22Rv1 (cell line): ENCODE data around the gene DPY19L1.
"Not testable (repeated sequence)": the region's sequence is repeated elsewhere in the genome, so short reads cannot be mapped to it uniquely, and the experiment has no call there.

ENCODE experiments used
- H3K27ac ChIP-seq: fragments of 450-650 bp; 2 replicates; pipeline ENCODE4 v1.5.1; 2017
- ZFX ChIP-seq: fragments of 450-650 bp; IDR thresholded peaks from 2 replicates; pipeline ENCODE4 v1.6.1; 2017; ENCODE audit warnings: antibody characterized with exemption, borderline replicate concordance
- TF ChIP-seq, protein P1 (sequence below): fragments of 450-650 bp; IDR thresholded peaks from 2 replicates; pipeline ENCODE4 v1.5.1; 2017; ENCODE audit warnings: mild to moderate bottlenecking

DPY19L1 gene

DNA sequence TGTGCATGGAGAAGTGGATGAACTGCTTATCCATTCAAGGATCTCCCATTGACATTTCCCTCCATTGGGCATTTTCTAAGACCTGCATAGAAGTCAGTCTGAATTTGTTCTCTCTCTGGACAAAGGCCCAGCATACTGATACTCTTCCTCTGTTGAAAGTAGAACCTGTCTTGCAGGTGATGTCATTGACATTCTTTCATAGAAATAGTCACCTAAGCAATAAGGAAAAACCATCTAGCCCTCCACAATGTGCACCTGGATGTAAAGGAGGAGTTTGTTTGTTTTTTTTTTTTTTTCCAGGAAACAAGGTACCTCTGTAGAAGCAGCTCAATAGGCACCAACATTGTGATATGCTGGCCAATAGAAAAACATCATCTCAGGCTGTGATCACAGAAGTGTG, 150.4 kb downstream of the DPY19L1 start:
- no peak for TF ChIP-seq ZFX
- TF ChIP-seq, protein P1, sequence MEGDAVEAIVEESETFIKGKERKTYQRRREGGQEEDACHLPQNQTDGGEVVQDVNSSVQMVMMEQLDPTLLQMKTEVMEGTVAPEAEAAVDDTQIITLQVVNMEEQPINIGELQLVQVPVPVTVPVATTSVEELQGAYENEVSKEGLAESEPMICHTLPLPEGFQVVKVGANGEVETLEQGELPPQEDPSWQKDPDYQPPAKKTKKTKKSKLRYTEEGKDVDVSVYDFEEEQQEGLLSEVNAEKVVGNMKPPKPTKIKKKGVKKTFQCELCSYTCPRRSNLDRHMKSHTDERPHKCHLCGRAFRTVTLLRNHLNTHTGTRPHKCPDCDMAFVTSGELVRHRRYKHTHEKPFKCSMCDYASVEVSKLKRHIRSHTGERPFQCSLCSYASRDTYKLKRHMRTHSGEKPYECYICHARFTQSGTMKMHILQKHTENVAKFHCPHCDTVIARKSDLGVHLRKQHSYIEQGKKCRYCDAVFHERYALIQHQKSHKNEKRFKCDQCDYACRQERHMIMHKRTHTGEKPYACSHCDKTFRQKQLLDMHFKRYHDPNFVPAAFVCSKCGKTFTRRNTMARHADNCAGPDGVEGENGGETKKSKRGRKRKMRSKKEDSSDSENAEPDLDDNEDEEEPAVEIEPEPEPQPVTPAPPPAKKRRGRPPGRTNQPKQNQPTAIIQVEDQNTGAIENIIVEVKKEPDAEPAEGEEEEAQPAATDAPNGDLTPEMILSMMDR = no peak
- no peak overlapping the region for H3K27ac ChIP-seq

GRCh38 chr7:34883855-34884254, 153.4 kb downstream of the DPY19L1 start:
- H3K27ac ChIP-seq = not testable (repeated sequence)

DNA sequence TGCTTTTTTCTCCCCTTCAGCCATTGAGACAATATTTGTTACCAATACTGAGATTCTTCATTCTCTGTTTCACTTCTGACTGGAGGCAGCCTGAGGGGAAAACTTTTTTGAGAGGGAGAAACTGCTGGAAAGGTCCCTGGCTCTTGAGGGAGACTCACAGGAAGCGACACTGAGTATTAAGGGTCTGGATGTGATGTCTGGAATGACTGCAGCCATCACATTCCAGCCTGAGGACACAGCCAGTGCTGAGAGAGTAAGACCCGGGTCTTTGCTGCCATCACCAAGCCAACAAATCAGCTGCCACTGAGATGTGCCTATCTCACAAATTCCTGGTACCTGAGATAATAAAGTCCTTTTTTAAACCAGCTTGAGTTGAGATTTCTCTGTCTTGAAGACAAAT, 157.4 kb downstream of the DPY19L1 start:
- no peak overlapping the region for H3K27ac ChIP-seq
- TF ChIP-seq ZFX = no peak
- TF ChIP-seq, protein P1 = no peak

- H3K27ac ChIP-seq = not testable (repeated sequence)
Measured at GRCh38 chr7:34878944-34879735, 158.1 kb downstream of the DPY19L1 start.
